Measurements from ENCODE around the gene AGO1.

DNA sequence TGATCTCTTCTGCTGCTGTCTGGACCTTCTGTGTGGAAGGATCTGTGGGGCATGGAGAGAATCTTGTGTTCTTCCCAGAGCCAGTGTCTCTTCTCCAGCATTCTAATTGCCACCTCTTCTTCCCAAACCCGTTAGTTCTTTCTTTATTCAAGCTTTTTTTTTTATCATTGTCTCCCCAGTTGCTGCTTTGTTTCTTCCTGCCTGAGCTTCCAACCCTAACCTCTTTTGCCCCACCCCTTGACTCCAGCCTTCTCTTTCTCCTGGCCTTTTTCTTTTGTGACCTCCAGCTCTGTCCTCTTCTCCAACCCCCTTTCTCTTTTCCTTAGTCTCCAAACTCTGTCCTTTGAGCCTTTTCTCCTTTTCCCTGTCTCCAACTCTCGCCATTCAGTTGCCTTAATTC is 4.5 kb downstream of the AGO1 start:
- TF ChIP-seq, protein P1, sequence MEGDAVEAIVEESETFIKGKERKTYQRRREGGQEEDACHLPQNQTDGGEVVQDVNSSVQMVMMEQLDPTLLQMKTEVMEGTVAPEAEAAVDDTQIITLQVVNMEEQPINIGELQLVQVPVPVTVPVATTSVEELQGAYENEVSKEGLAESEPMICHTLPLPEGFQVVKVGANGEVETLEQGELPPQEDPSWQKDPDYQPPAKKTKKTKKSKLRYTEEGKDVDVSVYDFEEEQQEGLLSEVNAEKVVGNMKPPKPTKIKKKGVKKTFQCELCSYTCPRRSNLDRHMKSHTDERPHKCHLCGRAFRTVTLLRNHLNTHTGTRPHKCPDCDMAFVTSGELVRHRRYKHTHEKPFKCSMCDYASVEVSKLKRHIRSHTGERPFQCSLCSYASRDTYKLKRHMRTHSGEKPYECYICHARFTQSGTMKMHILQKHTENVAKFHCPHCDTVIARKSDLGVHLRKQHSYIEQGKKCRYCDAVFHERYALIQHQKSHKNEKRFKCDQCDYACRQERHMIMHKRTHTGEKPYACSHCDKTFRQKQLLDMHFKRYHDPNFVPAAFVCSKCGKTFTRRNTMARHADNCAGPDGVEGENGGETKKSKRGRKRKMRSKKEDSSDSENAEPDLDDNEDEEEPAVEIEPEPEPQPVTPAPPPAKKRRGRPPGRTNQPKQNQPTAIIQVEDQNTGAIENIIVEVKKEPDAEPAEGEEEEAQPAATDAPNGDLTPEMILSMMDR (IDR thresholded peaks at IDR 0.05; ENCODE audit: insufficient read depth, low read depth, low read length), result no peak
- TF ChIP-seq EZH2 (IDR thresholded peaks at IDR 0.05; ENCODE audit: insufficient read depth, low read length), result no peak
